Naive B cell (primary cell): ENCODE results near the gene PRSS22. TPM values are rescaled to one million over a fixed set of nuclear protein-coding genes. Genes with fewer than 3 reads are reported as not detected.
"Not testable (repeated sequence)": the region's sequence is repeated elsewhere in the genome, so short reads cannot be mapped to it uniquely, and the experiment has no call there.

Experiments used
- ATAC-seq, 2 donors: fragments of 150-1000 bp; cut with Tn5 transposase; 2 replicates each; pipeline ENCODE4 v1.10.0; 2021; ENCODE audit warnings: low read depth in 2 of 2, mild to moderate bottlenecking in 2 of 2, moderate library complexity in 2 of 2
- DNase-seq: peaks from one replicate; pipeline ENCODE4 v3.0.0; 2022
- H3K27ac Mint-ChIP-seq, 6 donors: one replicate each; pipeline ENCODE4 v1.8.0; 2020 to 2022; ENCODE audit warnings: mild to moderate bottlenecking in 6 of 6, mixed read lengths in 6 of 6, moderate library complexity in 5 of 6, inconsistent platforms in 2 of 6
- H3K27me3 Mint-ChIP-seq, 3 donors: one replicate each; pipeline ENCODE4 v1.8.0; 2021 to 2022; ENCODE audit warnings: mixed read lengths in 3 of 3, mild to moderate bottlenecking in 1 of 3
- H3K36me3 Mint-ChIP-seq, 2 donors: one replicate each; pipeline ENCODE4 v1.8.0; 2020 to 2022; ENCODE audit warnings: mixed read lengths in 2 of 2, inconsistent platforms in 1 of 2, mild to moderate bottlenecking in 1 of 2
- H3K4me1 Mint-ChIP-seq, 3 donors: one replicate each; pipeline ENCODE4 v1.8.0; 2020 to 2022; ENCODE audit warnings: mixed read lengths in 3 of 3, inconsistent platforms in 1 of 3, mild to moderate bottlenecking in 1 of 3, moderate library complexity in 1 of 3
- H3K4me3 Mint-ChIP-seq, 8 donors: one replicate each; pipeline ENCODE4 v1.8.0; 2020 to 2022; ENCODE audit warnings: mild to moderate bottlenecking in 8 of 8, mixed read lengths in 8 of 8, moderate library complexity in 8 of 8, inconsistent platforms in 2 of 8
- H3K9me3 Mint-ChIP-seq, 7 donors: one replicate each; pipeline ENCODE4 v1.8.0; 2020 to 2022; ENCODE audit warnings: mixed read lengths in 7 of 7, mild to moderate bottlenecking in 5 of 7, inconsistent platforms in 2 of 7, moderate library complexity in 1 of 7
- polyA plus RNA-seq, 6 donors: library from polyadenylated mRNA; unstranded; fragments of 300-500 nt; fragmentation: Illumina TruSeq; gene quantifications; one replicate each; pipeline ENCODE4 v1.2.3, GENCODE V29; 2021; ENCODE audit warnings: low read depth in 6 of 6

PRSS22 gene
- polyA plus RNA-seq: not detected

- Mint-ChIP-seq H3K4me3 (peak within 1 kb of the TSS in 7 of 8 donors; percentile 5 to 84 (median 72)), H3K27me3 (peaks cover 21 to 58% (median 42%) of the 10 kb centered on the region in 3 donors), H3K4me1 (peaks cover 5 to 7% (median 6%) of the 10 kb centered on the region in 3 donors), H3K36me3 (peaks cover 0 to 27% of the 10 kb centered on the region in 2 donors), H3K27ac (no peak within 1 kb of the TSS), H3K9me3 (peaks cover 10 to 17% (median 12%) of the 10 kb centered on the region in 7 donors)
- ATAC-seq: peak; percentile 20 to 28
- no peak for DNase-seq
Observed at GRCh38 chr16:2857451-2858244, at the start of gene PRSS22. Gene PRSS22 (minus strand): TSS chr16:2858170. CDS start chr16:2858104, 66 bp downstream.

- not testable (repeated sequence) for H3K36me3 Mint-ChIP-seq, ATAC-seq, H3K9me3 Mint-ChIP-seq, H3K27me3 Mint-ChIP-seq
- Mint-ChIP-seq H3K27ac (peak overlapping the region; percentile 15 to 87 (median 78)), H3K4me1 (peaks cover 31 to 40% (median 36%) of the 10 kb centered on the region in 3 donors), H3K4me3 (peak overlapping the region in 6 of 8 donors; percentile 3 to 98 (median 66))
- peak; percentile 58 for DNase-seq
Observed at GRCh38 chr16:2907084-2907753, 49.2 kb upstream of the PRSS22 start.

DNA sequence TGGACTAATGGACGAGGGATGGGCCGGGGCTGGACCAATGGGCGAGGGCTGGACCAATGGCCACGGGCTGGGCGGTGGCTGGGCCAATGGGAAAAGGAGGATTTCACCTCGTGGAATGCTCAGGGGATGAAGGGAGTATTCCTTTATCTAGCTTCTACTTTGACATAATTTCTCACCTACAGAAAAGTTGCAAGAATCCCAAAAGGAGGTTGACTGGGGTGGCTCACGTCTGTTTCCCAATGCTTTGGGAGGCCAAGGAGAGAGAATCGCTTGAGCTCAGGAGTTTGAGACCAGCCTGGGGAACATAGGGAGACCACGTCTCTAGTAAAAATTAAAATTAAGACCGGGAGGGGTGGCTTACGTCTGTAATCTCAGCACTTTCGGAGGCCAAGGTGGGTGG is 48.0 kb upstream of the PRSS22 start:
- Mint-ChIP-seq H3K36me3 (no peaks in the 10 kb centered on the region), H3K27me3 (no peaks in the 10 kb centered on the region), H3K27ac (peak overlapping the region; percentile 32 to 94 (median 88)), H3K4me3 (peak overlapping the region; percentile 75 to 98 (median 92)), H3K9me3 (no peaks in the 10 kb centered on the region), H3K4me1 (peaks cover 25 to 32% (median 29%) of the 10 kb centered on the region in 3 donors)
- ATAC-seq: no peak
- no peak for DNase-seq

DNA sequence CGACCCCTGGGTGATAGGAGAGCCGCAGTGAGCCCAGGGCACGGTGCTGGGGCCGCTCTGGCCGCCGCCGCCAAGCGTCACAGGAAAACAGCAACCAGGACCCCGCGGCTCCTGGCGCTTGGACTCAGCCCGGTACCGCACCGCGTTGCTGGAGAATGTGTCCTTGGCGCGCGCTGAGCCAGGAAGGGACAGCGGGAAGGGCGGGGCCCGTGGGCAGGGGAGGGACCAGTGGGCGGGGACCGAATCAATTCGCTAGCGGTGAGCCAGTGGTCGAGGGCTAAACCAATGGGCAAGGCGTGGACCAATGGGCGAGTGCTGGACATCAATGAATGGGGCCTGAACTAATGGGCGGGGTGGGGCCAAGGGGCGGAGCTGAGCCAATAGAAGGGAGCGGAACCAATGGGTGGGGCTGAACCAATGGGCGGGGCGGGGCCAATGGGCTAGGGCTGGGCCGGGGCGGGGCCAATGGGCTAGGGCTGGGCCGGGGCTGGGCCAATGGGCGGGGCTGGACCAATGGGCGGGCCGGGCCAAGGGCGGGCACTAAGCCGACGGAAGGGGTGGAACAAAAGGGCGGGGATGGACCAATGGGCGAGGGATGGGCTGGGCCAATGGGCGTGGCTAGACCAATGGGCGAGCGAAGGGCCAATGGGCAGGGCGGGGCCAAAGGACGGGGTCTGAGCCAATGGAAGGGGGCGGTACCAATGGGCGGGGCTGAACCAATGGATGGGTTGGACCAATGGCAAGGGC is 47.4 kb upstream of the PRSS22 start:
- ATAC-seq (peak; percentile 76), DNase-seq (peak; percentile 86)
- no peaks in the 10 kb centered on the region for H3K27me3 Mint-ChIP-seq
- peaks cover 24 to 29% (median 29%) of the 10 kb centered on the region in 3 donors for H3K4me1 Mint-ChIP-seq
- no peaks in the 10 kb centered on the region for H3K36me3 Mint-ChIP-seq
- H3K4me3 Mint-ChIP-seq: peak overlapping the region; percentile 87 to 98 (median 92)
- peak overlapping the region in 5 of 6 donors; percentile 83 to 94 (median 89) for H3K27ac Mint-ChIP-seq
- no peaks in the 10 kb centered on the region for H3K9me3 Mint-ChIP-seq

GRCh38 chr16:2904922-2905240 is 46.9 kb upstream of the PRSS22 start:
- peak in 1 of 2 donors; percentile 3 for ATAC-seq
- H3K27ac Mint-ChIP-seq: peak overlapping the region in 3 of 6 donors; percentile 84 to 86 (median 84)
- no peak for DNase-seq
- peak overlapping the region; percentile 87 to 98 (median 92) for H3K4me3 Mint-ChIP-seq
- H3K27me3 Mint-ChIP-seq: no peaks in the 10 kb centered on the region
- no peaks in the 10 kb centered on the region for H3K36me3 Mint-ChIP-seq
- H3K9me3 Mint-ChIP-seq: no peaks in the 10 kb centered on the region
- H3K4me1 Mint-ChIP-seq: peaks cover 22 to 29% (median 28%) of the 10 kb centered on the region in 3 donors

- Mint-ChIP-seq H3K4me3 (peak overlapping the region; percentile 87 to 98 (median 92)), H3K4me1 (peaks cover 22 to 29% (median 28%) of the 10 kb centered on the region in 3 donors), H3K9me3 (no peaks in the 10 kb centered on the region), H3K27ac (peak overlapping the region in 5 of 6 donors; percentile 65 to 86 (median 84)), H3K27me3 (no peaks in the 10 kb centered on the region), H3K36me3 (no peaks in the 10 kb centered on the region)
- DNase-seq: peak; percentile 75
- ATAC-seq: peak; percentile 63 to 65
Observed at GRCh38 chr16:2904100-2904921, 46.3 kb upstream of the PRSS22 start.

DNA sequence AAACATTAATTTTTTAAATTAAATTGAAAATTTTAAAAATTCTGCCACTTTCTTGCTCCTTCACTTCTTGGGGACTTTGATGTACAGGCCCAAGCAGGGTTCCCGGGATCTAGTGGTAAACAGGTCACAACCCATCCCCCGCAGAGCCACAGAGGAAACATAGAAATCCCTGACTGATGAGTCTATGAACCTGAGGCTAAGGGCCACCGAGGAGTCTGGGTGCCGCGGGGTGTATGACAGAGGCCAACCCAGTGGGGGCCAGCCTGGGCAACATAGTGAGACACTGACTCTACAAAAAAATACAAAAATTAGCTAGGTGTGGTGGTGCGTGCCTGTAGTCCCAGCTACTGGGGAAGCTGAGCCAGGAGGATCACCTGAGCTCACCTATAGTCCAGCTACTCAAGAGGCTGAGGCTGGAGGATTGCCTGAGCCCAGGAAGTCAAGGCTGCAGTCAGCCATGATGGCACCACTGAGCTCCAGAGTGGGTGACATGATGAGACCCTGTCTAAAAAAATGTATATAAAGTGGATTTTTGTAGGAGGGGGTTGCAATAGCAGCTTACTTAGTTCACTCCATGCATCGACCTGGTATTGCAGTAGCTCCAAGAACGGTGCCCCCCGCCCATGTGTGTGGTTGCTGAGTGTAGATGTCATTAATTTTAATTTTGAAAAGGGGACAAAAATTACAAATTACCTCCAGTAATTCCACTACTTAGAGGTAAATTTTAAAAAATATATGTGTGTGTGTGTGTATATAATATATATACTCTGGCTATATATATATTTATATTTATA is 44.6 kb upstream of the PRSS22 start:
- peak overlapping the region in 2 of 8 donors; percentile 60 to 92 for H3K4me3 Mint-ChIP-seq
- peak overlapping the region in 1 of 6 donors; percentile 76 for H3K27ac Mint-ChIP-seq
- no peak for ATAC-seq
- no peaks in the 10 kb centered on the region for H3K36me3 Mint-ChIP-seq
- H3K4me1 Mint-ChIP-seq: peaks cover 24 to 31% (median 30%) of the 10 kb centered on the region in 3 donors
- H3K9me3 Mint-ChIP-seq: no peaks in the 10 kb centered on the region
- H3K27me3 Mint-ChIP-seq: no peaks in the 10 kb centered on the region
- no peak for DNase-seq

- no peaks in the 10 kb centered on the region for H3K36me3 Mint-ChIP-seq
- H3K9me3 Mint-ChIP-seq: no peaks in the 10 kb centered on the region
- H3K4me1 Mint-ChIP-seq: peaks cover 20 to 25% (median 21%) of the 10 kb centered on the region in 3 donors
- ATAC-seq (no peak), DNase-seq (no peak)
- H3K27me3 Mint-ChIP-seq: no peaks in the 10 kb centered on the region
- peak overlapping the region in 1 of 8 donors; percentile 41 for H3K4me3 Mint-ChIP-seq
- peak overlapping the region in 1 of 6 donors; percentile 42 for H3K27ac Mint-ChIP-seq
Observed at GRCh38 chr16:2900526-2901075, 42.6 kb upstream of the PRSS22 start.

GRCh38 chr16:2899564-2900072 is 41.6 kb upstream of the PRSS22 start:
- Mint-ChIP-seq H3K4me1 (peaks cover 18 to 21% (median 19%) of the 10 kb centered on the region in 3 donors), H3K4me3 (peak overlapping the region in 2 of 8 donors; percentile 41 to 53), H3K27me3 (no peaks in the 10 kb centered on the region), H3K9me3 (no peaks in the 10 kb centered on the region), H3K27ac (no peak overlapping the region), H3K36me3 (no peaks in the 10 kb centered on the region)
- no peak for ATAC-seq
- no peak for DNase-seq

DNA sequence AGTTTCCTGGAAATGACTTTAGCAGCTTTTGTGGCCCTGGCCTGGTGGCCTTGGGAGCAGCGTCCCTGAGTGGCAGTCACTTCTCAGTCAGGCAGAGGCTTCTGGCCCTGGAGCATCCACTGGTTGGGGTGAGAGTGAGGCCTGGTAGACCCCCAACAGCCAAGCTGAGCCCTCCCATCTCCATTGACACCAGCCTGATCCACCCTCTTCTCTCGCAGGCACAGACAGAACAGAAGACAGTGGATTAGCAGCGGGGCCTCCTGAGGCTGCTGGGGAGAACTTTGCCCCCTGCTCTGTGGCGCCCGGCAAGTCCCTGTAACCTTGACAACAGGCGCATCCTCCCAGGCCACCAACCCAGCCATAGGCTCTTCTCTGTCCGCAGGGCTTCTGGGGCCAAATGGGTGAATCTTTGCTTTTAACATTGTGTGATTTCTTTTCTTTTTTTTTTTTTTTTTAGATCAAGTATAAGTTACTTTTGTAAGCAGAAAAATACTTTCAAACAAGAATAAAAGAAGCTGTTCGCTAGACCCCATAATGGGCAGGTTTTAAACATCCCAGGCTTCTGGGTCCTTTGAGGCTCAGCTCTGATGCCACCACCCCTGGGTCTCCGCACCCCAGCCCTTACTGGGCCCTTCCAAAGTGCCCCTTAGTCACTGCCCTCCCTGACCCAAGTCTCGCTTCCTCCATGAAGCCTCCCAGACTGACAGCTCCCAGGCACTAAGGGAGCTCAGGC is 41.0 kb upstream of the PRSS22 start:
- Mint-ChIP-seq H3K9me3 (no peaks in the 10 kb centered on the region), H3K36me3 (no peaks in the 10 kb centered on the region), H3K4me1 (peaks cover 13 to 17% (median 15%) of the 10 kb centered on the region in 3 donors), H3K27me3 (no peaks in the 10 kb centered on the region), H3K4me3 (peak overlapping the region in 1 of 8 donors; percentile 15), H3K27ac (peak overlapping the region in 3 of 6 donors; percentile 11 to 72 (median 42))
- DNase-seq (no peak), ATAC-seq (no peak)

GRCh38 chr16:2897110-2897509 is 39.1 kb upstream of the PRSS22 start:
- H3K4me3 Mint-ChIP-seq: peak overlapping the region; percentile 37 to 84 (median 60)
- H3K27me3 Mint-ChIP-seq: no peaks in the 10 kb centered on the region
- ATAC-seq: peak; percentile 98 to 99
- DNase-seq: peak; percentile 82
- peaks cover 10 to 11% (median 11%) of the 10 kb centered on the region in 3 donors for H3K4me1 Mint-ChIP-seq
- peak overlapping the region in 5 of 6 donors; percentile 43 to 89 (median 75) for H3K27ac Mint-ChIP-seq
- H3K36me3 Mint-ChIP-seq: no peaks in the 10 kb centered on the region
- H3K9me3 Mint-ChIP-seq: no peaks in the 10 kb centered on the region
